GM19397 (cell line): ENCODE data around the gene UPK3BL2.
A peak's percentile ranks its signal among the peaks of the same experiment; 100 is the strongest.
"Not testable (repeated sequence)": the region's sequence is repeated elsewhere in the genome, so short reads cannot be mapped to it uniquely, and the experiment has no call there.

ENCODE experiments used
- ATAC-seq: cut with Tn5 transposase; IDR thresholded peaks from one replicate; pipeline ENCODE4 v1.9.1; 2021; ENCODE audit warnings: mild to moderate bottlenecking, moderate library complexity; ENCODE audit not compliant: unreplicated experiment

UPK3BL2 gene

GRCh38 chr7:102531583-102531982 is 11.9 kb downstream of the UPK3BL2 start:
- ATAC-seq = not testable (repeated sequence)

- not testable (repeated sequence) for ATAC-seq
Observed at GRCh38 chr7:102527822-102528793, 15.4 kb downstream of the UPK3BL2 start.

DNA sequence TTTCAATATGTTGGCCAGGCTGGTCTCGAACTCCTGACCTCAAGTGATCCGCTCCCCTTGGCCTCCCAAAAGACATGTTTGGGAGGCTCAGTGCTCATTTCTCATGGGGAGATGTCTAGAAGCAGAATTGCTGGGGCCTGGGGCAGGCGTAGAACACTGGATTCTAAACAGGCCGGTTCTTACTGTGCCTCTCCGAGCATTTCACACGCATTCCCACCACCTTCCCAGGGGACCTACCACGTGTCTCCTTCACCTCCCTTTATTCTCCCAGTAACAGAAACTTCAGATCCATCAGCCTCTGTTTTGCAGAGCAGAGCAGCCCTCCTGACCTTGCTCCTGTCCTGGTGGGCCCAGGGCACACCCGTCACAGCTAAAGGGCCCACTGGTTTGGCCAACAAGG is 16.3 kb downstream of the UPK3BL2 start:
- not testable (repeated sequence) for ATAC-seq

GRCh38 chr7:102524803-102525202 is 18.7 kb downstream of the UPK3BL2 start:
- not testable (repeated sequence) for ATAC-seq

GRCh38 chr7:102520797-102521196 is 22.7 kb downstream of the UPK3BL2 start:
- ATAC-seq = not testable (repeated sequence)

DNA sequence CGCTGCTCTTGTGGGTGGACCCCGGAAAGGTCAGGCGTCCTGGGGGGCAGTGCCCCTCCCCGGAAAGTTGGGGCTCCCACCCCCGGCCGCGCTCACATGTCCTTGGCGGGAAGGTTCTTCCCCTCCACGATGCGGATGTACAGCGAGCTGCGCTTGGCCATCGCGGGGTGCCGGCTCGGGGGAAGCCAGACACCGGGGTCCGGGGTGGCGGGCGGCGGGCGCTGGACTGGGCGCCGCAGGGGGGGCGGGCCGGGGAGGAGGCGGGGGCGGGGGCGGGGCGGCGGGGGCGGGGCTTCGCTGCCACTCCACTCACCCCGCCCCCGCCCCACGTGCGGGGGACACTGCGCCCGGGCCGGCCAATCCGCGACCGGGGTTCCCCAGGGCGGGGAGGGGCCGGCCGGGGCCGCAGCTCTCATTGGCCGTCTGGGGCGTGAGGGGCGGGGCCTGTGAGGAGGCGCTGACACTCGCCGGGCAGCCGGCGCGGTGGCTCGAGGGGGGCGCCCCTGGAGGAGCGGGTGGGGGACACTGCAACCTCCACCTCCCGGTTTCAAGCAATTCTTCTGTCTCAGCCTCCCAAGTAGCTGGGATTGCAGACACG is 25.8 kb downstream of the UPK3BL2 start, which contains the start of gene RASA4B:
Gene RASA4B (minus strand): TSS at position 228 of the 598 bp plus-strand sequence. CDS start 67 bp downstream, at position 161.
- ATAC-seq = peak; percentile 85

GRCh38 chr7:102516951-102517350 is 26.5 kb downstream of the UPK3BL2 start:
- not testable (repeated sequence) for ATAC-seq

- ATAC-seq = not testable (repeated sequence)
Observed at GRCh38 chr7:102515889-102516288, 27.6 kb downstream of the UPK3BL2 start.

DNA sequence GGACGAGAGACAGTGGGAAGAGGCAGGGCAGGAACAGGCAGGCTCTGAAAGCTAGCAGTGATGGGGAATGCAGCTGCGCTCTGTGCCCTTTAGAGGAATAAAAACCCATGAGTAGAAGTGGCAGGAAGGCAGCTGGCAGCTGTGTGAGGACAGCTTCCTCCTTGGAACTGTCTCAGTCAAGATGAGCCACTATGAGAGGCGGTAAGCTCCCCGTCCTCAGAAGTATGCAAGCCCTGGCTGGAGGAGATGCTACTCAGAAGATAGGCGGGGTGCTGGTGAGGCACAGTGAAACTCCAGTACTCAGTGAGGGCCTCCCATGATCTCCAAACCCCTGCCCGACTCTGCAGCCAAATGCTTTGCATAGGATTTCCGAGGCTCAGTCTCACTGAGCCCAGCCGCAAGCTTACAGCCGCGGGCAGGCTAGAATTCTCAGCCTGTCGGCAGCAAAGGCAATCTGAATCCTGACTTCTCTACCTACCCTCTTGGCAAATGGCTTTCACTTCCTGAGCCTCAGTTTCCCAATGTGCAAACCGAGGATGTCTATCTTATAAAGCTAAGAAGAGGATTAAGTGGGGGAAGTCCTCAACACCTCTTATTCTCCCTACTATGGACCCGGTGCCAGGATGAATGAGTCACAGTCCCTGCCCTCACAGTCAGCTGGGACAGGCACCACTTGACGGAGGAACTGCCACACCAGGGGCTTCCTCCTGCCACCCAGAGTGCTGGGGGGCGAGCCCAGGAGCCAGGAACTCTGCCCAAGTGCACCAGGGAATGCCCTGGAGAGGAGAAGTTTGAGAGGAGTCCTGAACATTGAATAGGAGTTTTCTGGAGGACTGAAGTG is 28.4 kb downstream of the UPK3BL2 start:
- peak; percentile 55 for ATAC-seq

GRCh38 chr7:102512642-102513221 is 30.8 kb downstream of the UPK3BL2 start:
- ATAC-seq = not testable (repeated sequence)

GRCh38 chr7:102511860-102512522 is 31.5 kb downstream of the UPK3BL2 start:
- peak; percentile 46 for ATAC-seq

DNA sequence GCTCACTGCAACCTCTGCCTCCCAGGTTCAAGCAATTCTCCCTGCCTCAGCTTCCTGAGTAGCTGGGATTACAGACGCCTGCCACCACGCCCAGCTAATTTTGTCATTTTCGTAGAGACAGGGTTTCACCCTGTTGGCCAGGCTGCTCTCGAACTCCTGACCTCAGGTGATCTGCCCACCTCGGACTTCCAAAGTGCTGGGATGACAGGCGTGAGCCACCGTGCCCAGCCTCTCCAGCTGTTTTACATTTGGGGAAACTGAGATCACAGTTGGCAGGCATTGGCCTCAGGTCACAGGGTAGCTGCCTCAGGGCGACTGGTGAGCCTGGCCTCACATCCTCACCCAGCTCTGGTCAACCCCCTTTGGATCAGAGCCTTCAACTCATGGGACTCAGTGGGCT is 32.9 kb downstream of the UPK3BL2 start:
- not testable (repeated sequence) for ATAC-seq

DNA sequence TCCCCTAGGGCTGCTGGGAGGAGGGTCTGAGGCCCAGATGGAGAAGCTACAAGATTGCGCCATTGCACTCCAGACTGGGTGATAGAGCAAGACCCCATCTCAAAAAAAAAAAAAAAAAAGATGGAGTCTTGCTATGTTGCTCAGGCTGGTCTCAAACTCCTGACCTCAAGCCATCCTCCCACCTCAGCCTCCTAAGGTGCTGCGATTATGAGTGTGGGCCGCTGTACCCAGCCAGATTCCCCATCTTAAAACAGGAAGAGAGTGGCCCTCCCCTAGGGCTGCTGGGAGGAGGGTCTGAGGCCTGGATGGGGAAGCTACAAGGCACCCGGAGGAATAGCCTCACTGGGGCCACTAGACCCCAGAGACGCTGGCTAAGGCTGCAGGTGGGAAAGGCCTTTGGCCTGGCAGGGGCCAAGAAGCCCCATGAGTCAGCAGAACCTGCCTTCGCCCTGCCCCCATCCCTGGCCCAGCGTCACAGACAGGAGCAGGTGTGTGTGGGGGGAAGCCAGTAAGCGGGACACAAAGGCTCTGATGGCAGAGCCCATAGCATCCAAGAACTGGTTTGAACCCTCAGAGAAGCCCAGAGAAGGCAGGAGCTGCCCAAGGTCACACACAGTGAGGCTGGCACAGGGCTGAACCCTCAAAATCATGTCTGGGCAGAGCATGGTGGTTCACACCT is 35.9 kb downstream of the UPK3BL2 start:
- ATAC-seq = not testable (repeated sequence)

DNA sequence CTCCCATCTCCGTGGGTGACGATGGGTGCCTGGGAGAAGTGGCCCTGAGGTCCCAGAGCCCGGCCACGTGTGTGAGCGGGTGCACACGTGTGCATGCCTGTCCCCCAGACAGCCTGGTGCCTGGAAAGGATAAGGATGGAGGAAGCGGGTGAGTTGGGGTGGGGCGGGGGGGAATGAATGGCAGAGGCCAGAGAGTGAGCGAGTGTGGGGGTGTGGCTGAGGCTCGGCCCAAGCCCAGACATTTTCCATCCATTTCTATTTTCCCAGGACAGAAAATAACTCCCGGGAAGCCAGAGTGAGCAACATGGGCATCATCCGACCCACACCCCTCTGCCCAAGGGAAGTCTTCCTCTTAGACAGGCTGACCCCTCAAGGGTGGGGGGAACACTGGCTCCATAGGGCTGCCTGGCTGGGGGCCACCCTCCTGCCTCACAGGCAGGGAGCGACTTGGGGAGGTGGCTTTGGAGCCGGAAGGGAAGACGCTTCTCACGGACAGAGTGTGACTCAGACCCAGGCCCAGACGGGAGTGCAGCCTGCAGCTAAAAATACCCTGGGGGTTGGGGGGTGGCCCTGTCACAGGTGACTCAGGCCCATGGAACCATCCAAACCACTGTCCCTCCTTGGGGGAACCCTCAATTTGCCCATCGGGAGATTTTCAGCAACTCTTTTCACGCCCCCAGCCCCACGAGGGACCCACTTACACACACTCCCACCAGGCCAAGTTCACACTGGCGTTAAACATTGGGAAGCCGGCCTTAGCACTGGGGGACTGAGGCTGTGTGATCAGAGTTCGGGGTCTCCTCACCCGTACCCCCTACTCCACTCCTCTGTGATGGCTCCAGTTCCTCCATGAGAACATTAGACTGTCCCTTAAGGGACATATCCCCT is 38.0 kb downstream of the UPK3BL2 start:
- not testable (repeated sequence) for ATAC-seq

- ATAC-seq = not testable (repeated sequence)
Observed at GRCh38 chr7:102503141-102503540, 40.4 kb downstream of the UPK3BL2 start.

DNA sequence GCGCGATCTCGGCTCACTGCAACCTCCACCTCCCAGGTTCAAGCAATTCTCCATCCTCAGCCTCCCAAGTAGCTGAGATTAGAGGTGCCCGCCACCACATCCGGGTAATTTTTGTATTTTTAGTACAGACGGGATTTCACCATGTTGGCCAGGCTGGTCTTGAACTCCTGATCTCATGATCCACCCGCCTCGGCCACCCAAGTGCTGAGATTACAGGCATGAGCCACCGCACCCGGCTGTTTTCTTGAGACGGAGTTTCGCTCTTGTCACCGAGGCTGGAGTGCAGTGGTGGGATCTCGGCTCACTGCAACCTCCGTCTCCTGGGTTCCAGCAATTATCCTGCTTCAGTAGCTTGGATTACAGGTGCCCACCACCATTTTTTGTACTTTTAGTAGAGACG is 45.2 kb downstream of the UPK3BL2 start:
- not testable (repeated sequence) for ATAC-seq

DNA sequence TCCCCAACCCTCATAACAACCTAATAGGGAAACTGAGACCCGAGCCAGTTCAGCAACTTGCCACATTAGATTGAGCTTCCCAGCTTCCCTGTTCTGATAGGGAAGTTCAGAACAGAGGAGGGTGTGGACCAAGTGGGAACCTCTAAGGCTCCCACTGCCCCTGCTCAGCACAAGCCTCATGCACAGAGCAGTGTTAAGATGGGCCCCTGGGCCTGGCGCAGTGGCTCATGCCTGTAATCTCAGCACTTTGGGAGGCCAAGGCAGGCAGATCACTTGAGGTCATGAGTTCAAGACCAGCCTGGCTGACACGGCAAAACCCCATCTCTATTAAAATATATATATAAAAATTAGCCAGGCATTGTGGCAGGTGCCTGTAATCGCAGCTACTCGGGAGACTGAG is 46.2 kb downstream of the UPK3BL2 start:
- not testable (repeated sequence) for ATAC-seq

DNA sequence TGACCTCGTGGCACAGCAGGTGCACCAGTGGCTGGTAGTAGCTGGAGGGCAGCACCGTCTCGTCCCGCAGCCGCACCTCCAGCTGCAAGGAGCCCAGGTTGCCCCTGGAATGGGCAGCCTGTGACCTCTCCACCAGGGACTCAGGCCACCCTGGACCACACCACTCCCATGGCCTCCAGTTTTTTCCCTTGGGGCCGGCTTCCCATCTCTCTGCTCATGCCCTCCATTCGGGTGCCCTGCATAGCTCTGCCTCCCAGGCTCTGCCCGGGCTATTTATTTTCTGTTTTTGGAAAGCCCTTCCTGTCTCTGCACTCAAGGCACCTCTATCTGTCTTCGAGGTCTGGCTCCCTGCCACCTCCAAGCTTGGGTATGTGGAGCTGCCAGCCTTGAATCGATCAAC is 46.6 kb downstream of the UPK3BL2 start:
- ATAC-seq = not testable (repeated sequence)
